ENCODE data around the gene SYNE2.

DNA sequence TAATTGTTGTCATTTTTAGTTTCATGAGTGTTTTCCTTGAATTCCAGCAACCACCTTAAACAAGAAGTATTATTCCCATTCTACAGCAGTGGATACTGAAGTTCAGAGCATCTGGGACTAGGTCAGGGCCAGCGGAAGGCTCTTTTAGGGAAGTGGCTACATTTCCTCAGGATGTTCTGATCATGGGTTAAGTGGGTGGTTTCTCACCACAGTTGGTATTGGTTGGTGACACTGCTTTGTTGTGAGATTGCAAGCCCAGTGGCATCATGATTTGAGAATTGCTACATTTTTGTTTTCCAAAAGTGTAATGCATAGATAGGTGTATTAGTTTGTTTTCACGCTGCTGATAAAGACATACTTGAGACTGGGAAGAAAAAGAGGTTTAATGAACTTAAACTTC is 47.1 kb downstream of the SYNE2 start:
- TF ChIP-seq, protein P1, sequence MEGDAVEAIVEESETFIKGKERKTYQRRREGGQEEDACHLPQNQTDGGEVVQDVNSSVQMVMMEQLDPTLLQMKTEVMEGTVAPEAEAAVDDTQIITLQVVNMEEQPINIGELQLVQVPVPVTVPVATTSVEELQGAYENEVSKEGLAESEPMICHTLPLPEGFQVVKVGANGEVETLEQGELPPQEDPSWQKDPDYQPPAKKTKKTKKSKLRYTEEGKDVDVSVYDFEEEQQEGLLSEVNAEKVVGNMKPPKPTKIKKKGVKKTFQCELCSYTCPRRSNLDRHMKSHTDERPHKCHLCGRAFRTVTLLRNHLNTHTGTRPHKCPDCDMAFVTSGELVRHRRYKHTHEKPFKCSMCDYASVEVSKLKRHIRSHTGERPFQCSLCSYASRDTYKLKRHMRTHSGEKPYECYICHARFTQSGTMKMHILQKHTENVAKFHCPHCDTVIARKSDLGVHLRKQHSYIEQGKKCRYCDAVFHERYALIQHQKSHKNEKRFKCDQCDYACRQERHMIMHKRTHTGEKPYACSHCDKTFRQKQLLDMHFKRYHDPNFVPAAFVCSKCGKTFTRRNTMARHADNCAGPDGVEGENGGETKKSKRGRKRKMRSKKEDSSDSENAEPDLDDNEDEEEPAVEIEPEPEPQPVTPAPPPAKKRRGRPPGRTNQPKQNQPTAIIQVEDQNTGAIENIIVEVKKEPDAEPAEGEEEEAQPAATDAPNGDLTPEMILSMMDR (IDR thresholded peaks at IDR 0.05 in 4 of 5, conservative IDR thresholded peaks at IDR 0.05 in 1 of 5), result no peak
- TF ChIP-seq POLR2A (IDR thresholded peaks at IDR 0.05), result no peak
